BLaER1 (cell line): Measurements from ENCODE around the gene LACTB.

ENCODE experiments used
- H3K27ac ChIP-seq: shearing (Covaris generic); formaldehyde crosslinking; 2 replicates; pipeline ENCODE4 v1.8.1; 2022
- H3K27me3 ChIP-seq: shearing (Covaris generic); formaldehyde crosslinking; 2 replicates; pipeline ENCODE4 v1.8.1; 2022
- H3K36me3 ChIP-seq: shearing (Covaris generic); formaldehyde crosslinking; 2 replicates; pipeline ENCODE4 v1.8.1; 2022
- H3K4me1 ChIP-seq: shearing (Covaris generic); formaldehyde crosslinking; 2 replicates; pipeline ENCODE4 v1.8.1; 2022
- H3K4me2 ChIP-seq: shearing (Covaris generic); formaldehyde crosslinking; 2 replicates; pipeline ENCODE4 v1.8.1; 2022
- H3K4me3 ChIP-seq: shearing (Covaris generic); formaldehyde crosslinking; 2 replicates; pipeline ENCODE4 v1.8.1; 2022
- H3K9ac ChIP-seq: shearing (Covaris generic); formaldehyde crosslinking; 2 replicates; pipeline ENCODE4 v1.8.1; 2022
- H3K9me3 ChIP-seq: shearing (Covaris generic); formaldehyde crosslinking; 2 replicates; pipeline ENCODE4 v1.8.1; 2022
- H4K20me1 ChIP-seq: shearing (Covaris generic); formaldehyde crosslinking; 2 replicates; pipeline ENCODE4 v1.8.1; 2022
- Cebpa-rat ChIP-seq: shearing (Covaris generic); IDR thresholded peaks from 2 replicates; pipeline ENCODE4 v1.8.1; 2022

LACTB gene

GRCh38 chr15:63118854-63119253 lies 2.8 kb upstream of the LACTB start:
- no peaks in the 10 kb centered on the region for H3K27me3 ChIP-seq
- no peaks in the 10 kb centered on the region for H3K36me3 ChIP-seq
- H3K4me3 ChIP-seq: no peak overlapping the region
- TF ChIP-seq Cebpa-rat: no peak
- peaks cover 8% of the 10 kb centered on the region for H3K4me1 ChIP-seq
- H3K9ac ChIP-seq: no peak overlapping the region
- no peaks in the 10 kb centered on the region for H4K20me1 ChIP-seq
- H3K4me2 ChIP-seq: no peak overlapping the region
- peaks cover 29% of the 10 kb centered on the region for H3K9me3 ChIP-seq
- H3K27ac ChIP-seq: no peak overlapping the region

DNA sequence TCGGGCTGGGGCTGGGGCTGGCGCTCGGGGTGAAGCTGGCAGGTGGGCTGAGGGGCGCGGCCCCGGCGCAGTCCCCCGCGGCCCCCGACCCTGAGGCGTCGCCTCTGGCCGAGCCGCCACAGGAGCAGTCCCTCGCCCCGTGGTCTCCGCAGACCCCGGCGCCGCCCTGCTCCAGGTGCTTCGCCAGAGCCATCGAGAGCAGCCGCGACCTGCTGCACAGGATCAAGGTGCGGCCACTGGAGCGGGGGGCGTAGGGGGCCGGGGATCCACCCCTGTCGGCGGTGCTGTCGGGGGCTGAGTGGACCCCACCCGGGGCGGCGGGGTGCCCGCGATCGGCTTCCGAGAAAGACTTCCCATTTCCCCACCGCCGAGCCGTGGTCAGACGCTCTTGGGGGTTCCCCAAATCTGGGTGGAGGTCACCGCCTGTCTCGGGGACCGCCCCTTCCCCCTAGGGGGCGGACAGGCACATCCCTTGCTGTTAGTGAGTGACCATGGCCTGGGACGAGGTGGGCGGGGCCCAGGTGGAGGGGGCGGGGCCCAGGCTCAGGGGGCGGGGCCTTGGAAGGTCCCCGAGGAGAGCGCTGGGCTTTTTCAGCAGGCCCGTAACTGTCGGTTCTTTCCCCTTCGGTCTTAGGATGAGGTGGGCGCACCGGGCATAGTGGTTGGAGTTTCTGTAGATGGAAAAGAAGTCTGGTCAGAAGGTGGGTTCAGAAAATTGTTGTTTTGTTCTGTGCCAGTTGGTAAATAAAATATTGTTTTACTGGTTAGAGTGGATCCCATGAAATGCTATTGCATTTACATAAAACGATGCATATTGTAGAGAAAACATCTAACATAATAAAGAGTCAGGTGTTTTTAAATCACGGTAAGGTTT lies 578 bp downstream of the LACTB start:
- H3K4me2 ChIP-seq: peak overlapping the region; percentile 77
- no peak for TF ChIP-seq Cebpa-rat
- peaks cover 20% of the 10 kb centered on the region for H3K4me1 ChIP-seq
- H3K4me3 ChIP-seq: peak overlapping the region; percentile 88
- H3K9me3 ChIP-seq: peaks cover 29% of the 10 kb centered on the region
- no peaks in the 10 kb centered on the region for H4K20me1 ChIP-seq
- peak overlapping the region; percentile 73 for H3K27ac ChIP-seq
- peak overlapping the region; percentile 77 for H3K9ac ChIP-seq
- H3K27me3 ChIP-seq: no peaks in the 10 kb centered on the region
- 0 out of 2 replicates have a peak, but pooled peaks cover 3% of the 10 kb centered on the region for H3K36me3 ChIP-seq

- Histone ChIP-seq H3K27me3 (no peaks in the 10 kb centered on the region), H3K4me2 (peak overlapping the region; percentile 61), H3K36me3 (0 out of 2 replicates have a peak, but pooled peaks cover 3% of the 10 kb centered on the region), H3K9ac (no peak overlapping the region), H3K4me1 (peaks cover 20% of the 10 kb centered on the region), H3K9me3 (peaks cover 14% of the 10 kb centered on the region), H3K27ac (no peak overlapping the region), H3K4me3 (no peak overlapping the region), H4K20me1 (no peaks in the 10 kb centered on the region)
- no peak for TF ChIP-seq Cebpa-rat
Observed at GRCh38 chr15:63124506-63124905, 2.8 kb downstream of the LACTB start.

DNA sequence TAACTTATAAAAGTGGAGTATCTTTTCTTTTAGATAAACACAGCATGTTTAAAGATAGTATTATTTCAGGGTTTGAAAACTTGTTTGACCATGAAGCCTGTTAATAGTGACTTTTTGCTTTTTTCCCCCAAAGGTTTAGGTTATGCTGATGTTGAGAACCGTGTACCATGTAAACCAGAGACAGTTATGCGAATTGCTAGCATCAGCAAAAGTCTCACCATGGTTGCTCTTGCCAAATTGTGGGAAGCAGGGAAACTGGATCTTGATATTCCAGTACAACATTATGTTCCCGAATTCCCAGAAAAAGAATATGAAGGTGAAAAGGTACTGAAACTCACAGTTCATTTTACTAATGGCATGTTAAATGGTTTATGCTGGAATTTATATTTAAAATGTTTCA lies 5.1 kb downstream of the LACTB start:
- Histone ChIP-seq H3K9ac (no peak overlapping the region), H3K4me3 (no peak overlapping the region), H3K4me2 (no peak overlapping the region), H3K4me1 (peaks cover 20% of the 10 kb centered on the region), H3K27me3 (no peaks in the 10 kb centered on the region), H4K20me1 (no peaks in the 10 kb centered on the region), H3K9me3 (no peaks in the 10 kb centered on the region), H3K27ac (no peak overlapping the region), H3K36me3 (peaks cover 17% of the 10 kb centered on the region)
- no peak for TF ChIP-seq Cebpa-rat

- Histone ChIP-seq H4K20me1 (no peaks in the 10 kb centered on the region), H3K27ac (no peak overlapping the region), H3K9me3 (no peaks in the 10 kb centered on the region), H3K4me2 (no peak overlapping the region), H3K4me3 (no peak overlapping the region), H3K9ac (no peak overlapping the region), H3K27me3 (no peaks in the 10 kb centered on the region), H3K4me1 (no peaks in the 10 kb centered on the region), H3K36me3 (peaks cover 22% of the 10 kb centered on the region)
- TF ChIP-seq Cebpa-rat: no peak
Observed at GRCh38 chr15:63133786-63134185, 12.1 kb downstream of the LACTB start.

GRCh38 chr15:63134245-63134985 lies 12.8 kb downstream of the LACTB start:
- H3K9me3 ChIP-seq: no peaks in the 10 kb centered on the region
- no peak overlapping the region for H3K27ac ChIP-seq
- peaks cover 22% of the 10 kb centered on the region for H3K36me3 ChIP-seq
- no peaks in the 10 kb centered on the region for H4K20me1 ChIP-seq
- H3K27me3 ChIP-seq: no peaks in the 10 kb centered on the region
- no peak overlapping the region for H3K4me3 ChIP-seq
- no peak overlapping the region for H3K4me2 ChIP-seq
- no peak for TF ChIP-seq Cebpa-rat
- no peak overlapping the region for H3K9ac ChIP-seq
- no peaks in the 10 kb centered on the region for H3K4me1 ChIP-seq

DNA sequence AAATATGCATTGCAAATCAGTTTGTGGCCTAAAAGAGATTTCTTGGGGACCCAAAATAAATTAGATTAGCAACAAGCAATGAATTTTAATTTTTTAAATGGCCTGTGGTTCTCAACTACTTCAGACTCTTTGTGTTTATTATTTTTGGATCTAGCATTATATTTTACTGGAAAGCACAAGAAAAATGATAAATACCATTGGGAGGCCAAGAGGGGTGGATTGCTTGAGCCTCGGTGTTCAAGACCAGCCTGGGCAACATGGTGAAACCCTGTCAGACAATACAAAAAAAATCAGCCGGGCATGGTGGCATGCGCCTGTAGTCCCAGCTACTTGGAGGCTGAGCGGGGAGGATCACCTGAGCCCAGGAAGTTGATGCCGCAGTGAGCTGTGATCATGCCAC lies 13.6 kb downstream of the LACTB start:
- Histone ChIP-seq H3K4me3 (no peak overlapping the region), H3K27me3 (no peaks in the 10 kb centered on the region), H3K9me3 (no peaks in the 10 kb centered on the region), H3K27ac (no peak overlapping the region), H3K9ac (no peak overlapping the region), H3K36me3 (peaks cover 17% of the 10 kb centered on the region), H3K4me1 (no peaks in the 10 kb centered on the region), H3K4me2 (no peak overlapping the region), H4K20me1 (no peaks in the 10 kb centered on the region)
- TF ChIP-seq Cebpa-rat: no peak

DNA sequence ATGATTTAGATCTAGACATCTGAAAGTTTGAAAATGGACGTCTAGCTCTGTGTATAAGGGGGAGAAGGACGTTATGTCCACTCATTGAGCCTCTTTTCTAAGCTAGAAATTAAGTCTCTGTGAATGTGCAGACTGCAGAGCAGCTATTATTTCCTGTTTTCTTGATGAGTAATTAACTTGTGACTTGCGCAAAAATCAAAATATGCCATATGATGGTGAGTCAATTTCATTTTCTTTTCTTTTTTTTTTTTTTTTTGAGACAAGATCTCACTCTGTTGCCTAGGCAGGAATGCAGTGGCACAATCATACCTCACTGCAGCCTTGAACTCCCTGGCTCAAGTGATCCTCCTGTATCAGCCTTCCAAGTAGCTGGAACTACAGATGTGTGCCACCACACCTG lies 14.1 kb downstream of the LACTB start:
- Histone ChIP-seq H3K27me3 (no peaks in the 10 kb centered on the region), H3K4me1 (no peaks in the 10 kb centered on the region), H3K9me3 (no peaks in the 10 kb centered on the region), H3K9ac (no peak overlapping the region), H3K36me3 (peaks cover 15% of the 10 kb centered on the region; the same call in 1 of the 2 replicates), H3K4me3 (no peak overlapping the region), H3K27ac (no peak overlapping the region), H4K20me1 (no peaks in the 10 kb centered on the region), H3K4me2 (no peak overlapping the region)
- TF ChIP-seq Cebpa-rat: no peak

- no peak overlapping the region for H3K27ac ChIP-seq
- no peak overlapping the region for H3K4me3 ChIP-seq
- H3K9me3 ChIP-seq: no peaks in the 10 kb centered on the region
- H4K20me1 ChIP-seq: no peaks in the 10 kb centered on the region
- H3K4me1 ChIP-seq: no peaks in the 10 kb centered on the region
- TF ChIP-seq Cebpa-rat: no peak
- no peaks in the 10 kb centered on the region for H3K27me3 ChIP-seq
- no peak overlapping the region for H3K9ac ChIP-seq
- peaks cover 7% of the 10 kb centered on the region; the same call in 1 of the 2 replicates for H3K36me3 ChIP-seq
- no peak overlapping the region for H3K4me2 ChIP-seq
Observed at GRCh38 chr15:63136742-63137141, 15.1 kb downstream of the LACTB start.

- Histone ChIP-seq H3K4me2 (no peak overlapping the region), H3K4me1 (no peaks in the 10 kb centered on the region), H3K9ac (no peak overlapping the region), H3K4me3 (no peak overlapping the region), H3K9me3 (no peaks in the 10 kb centered on the region), H3K27me3 (no peaks in the 10 kb centered on the region), H4K20me1 (no peaks in the 10 kb centered on the region), H3K27ac (no peak overlapping the region), H3K36me3 (peaks cover 19% of the 10 kb centered on the region; the same call in 1 of the 2 replicates)
- no peak for TF ChIP-seq Cebpa-rat
Observed at GRCh38 chr15:63140936-63141335, 19.3 kb downstream of the LACTB start.
